IPS DF 6.9 (cell line): ENCODE results near the gene GATB.

Experiments
- DNase-seq: peaks from one replicate; pipeline ENCODE4 v3.0.0-alpha.2; 2013; ENCODE audit warnings: low read depth, low spot score
- H3K27ac ChIP-seq: one replicate; pipeline ENCODE4 v1.5.1; 2013; ENCODE audit warnings: low read length, control low read depth
- H3K27me3 ChIP-seq: 2 replicates; pipeline ENCODE4 v1.6.1; 2013; ENCODE audit warnings: mild to moderate bottlenecking, low read length; ENCODE audit not compliant: control insufficient read depth, insufficient read depth
- H3K36me3 ChIP-seq: 2 replicates; pipeline ENCODE4 v1.6.1; 2013; ENCODE audit warnings: low read length; ENCODE audit not compliant: control insufficient read depth, insufficient read depth
- H3K4me1 ChIP-seq: 2 replicates; pipeline ENCODE4 v1.6.1; 2013; ENCODE audit warnings: low read length; ENCODE audit not compliant: control insufficient read depth, insufficient read depth
- H3K4me3 ChIP-seq: 2 replicates; pipeline ENCODE4 v1.5.1; 2013; ENCODE audit warnings: mild to moderate bottlenecking, low read length
- H3K9me3 ChIP-seq: 2 replicates; pipeline ENCODE4 v1.6.1; 2013; ENCODE audit warnings: low read length, inconsistent platforms; ENCODE audit not compliant: control insufficient read depth, insufficient read depth
- WGBS: extraction: QIAGEN DNeasy Blood & Tissue Kit; methylation state at CpG from one replicate; pipeline ENCODE4 v1.1.7; 2013; ENCODE audit warnings: mixed read lengths, missing lambda C conversion rate; ENCODE audit not compliant: insufficient read length, insufficient coverage; 5-methylcytosine and 5-hydroxymethylcytosine counted together

GATB gene

DNA sequence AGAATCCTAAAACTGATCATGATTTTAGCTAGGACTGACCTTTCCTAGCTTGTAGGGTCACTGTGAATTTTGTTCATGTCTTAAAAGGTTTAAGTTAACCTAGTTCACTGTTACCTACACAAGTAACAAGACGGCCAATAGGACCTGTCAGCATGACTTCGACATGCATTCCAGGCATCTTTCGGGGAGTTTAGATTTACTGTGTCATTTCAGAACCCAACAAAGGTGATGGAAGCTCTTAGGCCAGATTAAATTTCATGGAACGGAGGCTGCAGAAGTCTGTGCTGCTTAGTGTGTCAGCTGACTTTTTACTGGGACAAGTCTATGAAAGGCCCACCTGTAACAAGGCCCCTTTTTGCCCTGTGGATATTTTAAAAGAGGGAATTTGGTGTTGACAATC is 93.1 kb downstream of the GATB start:
- no peak for DNase-seq
- Histone ChIP-seq H3K27ac (no peak overlapping the region), H3K4me3 (no peak overlapping the region), H3K27me3 (no peaks in the 10 kb centered on the region), H3K36me3 (peaks cover 3% of the 10 kb centered on the region; the same call in 1 of the 2 replicates), H3K4me1 (no peaks in the 10 kb centered on the region), H3K9me3 (no peaks in the 10 kb centered on the region)
- WGBS = no CpG with 5 or more reads among the region's 4 CpGs

DNA sequence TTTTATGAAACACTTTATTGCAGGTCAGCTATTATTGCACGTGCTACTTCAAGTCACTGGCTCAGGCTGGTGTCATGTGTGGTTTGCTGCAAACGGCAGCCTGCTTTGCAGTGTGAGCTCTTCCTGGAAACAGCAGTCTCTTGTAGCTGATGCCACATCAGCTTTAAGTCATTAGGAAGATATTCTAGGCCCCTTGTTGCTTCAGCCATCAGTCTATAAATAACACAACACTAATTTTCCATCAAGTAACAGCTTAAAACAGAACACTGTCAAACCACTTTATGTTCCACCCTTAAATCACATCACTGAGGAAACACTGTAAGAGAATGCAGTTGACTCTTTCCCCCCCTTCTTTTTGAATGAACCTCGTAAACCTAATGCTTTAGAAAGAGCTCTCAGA is 93.8 kb downstream of the GATB start:
- WGBS = no CpG with 5 or more reads among the region's 3 CpGs
- H3K36me3 ChIP-seq = peaks cover 3% of the 10 kb centered on the region; the same call in 1 of the 2 replicates
- no peaks in the 10 kb centered on the region for H3K4me1 ChIP-seq
- H3K9me3 ChIP-seq = no peaks in the 10 kb centered on the region
- no peak overlapping the region for H3K4me3 ChIP-seq
- H3K27ac ChIP-seq = no peak overlapping the region
- DNase-seq = no peak
- no peaks in the 10 kb centered on the region for H3K27me3 ChIP-seq

DNA sequence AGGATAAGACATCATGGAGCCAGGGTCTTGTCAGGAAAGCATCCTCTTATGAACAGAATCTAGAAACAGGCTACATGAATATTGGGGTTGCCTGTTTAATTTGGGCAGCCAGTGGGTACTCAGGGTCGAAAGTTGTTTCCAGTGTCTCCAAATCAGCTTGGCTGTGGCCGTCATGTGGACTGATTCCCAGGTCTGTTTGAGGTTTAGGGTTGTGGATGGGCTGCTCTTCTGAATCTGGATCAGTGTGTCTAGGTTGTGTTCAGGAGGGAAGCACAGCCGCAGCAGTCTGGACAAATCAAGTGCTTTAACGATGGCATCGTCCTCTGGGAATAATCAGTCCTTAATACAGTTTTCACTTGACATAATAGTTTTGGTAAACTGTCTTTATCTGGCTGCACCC is 94.3 kb downstream of the GATB start:
- WGBS = no CpG with 5 or more reads among the region's 5 CpGs
- Histone ChIP-seq H3K27ac (no peak overlapping the region), H3K4me3 (no peak overlapping the region), H3K4me1 (no peaks in the 10 kb centered on the region), H3K36me3 (peaks cover 5% of the 10 kb centered on the region; the same call in 1 of the 2 replicates), H3K27me3 (no peaks in the 10 kb centered on the region), H3K9me3 (no peaks in the 10 kb centered on the region)
- no peak for DNase-seq

DNA sequence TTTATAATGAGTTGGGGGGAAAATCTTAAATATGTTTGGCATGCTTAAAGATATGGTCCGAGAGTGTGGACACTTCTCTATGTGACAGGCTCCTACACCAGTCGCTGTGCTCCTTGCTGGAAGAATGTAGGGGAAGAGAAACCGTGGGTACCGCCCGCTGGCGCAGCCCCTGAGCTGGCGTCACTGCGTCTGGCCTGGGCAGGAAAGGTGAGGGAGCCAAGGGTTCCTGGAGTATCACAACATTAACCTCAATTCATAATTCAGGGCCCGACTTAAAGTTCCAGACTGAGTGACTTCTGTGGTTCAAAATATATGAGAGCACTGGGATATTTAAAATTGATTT is 95.1 kb downstream of the GATB start:
- WGBS = no CpG with 5 or more reads among the region's 9 CpGs
- Histone ChIP-seq H3K4me1 (no peaks in the 10 kb centered on the region), H3K9me3 (no peaks in the 10 kb centered on the region)

DNA sequence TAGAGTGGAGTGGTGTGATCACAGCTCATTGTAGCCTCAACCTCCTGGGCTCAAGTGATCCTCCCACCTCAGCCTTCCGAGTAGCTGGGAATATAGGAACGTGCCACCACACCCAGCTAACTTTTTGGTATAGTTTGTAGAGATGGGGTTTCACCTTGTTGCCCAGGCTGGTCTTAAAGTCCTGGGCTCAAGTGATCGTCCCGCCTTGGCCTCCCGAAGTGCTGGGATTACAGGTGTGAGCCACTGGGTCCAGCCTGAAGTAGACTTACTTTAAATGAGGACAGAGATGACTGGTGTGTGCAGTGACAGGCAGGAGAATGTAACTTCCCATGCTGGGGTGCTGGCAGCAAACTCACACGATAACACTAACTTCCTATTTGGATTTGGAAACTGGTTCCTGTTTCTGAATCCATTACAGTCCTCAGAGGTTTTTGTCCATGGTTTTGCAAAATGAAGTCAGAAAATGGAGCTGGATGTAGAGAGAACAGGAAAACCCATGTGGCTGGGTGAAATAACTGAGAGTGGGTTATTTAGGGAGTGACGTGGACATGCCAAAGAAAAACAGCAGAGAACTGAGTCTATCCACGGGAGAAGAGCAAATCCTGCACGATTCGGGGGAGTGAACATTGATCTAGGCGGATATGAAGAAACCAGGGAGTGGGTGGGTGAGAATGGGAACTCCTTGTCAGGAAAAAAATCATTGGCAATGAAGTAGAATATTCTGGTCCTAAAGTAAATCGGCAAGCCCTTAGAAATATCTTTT is 95.6 kb downstream of the GATB start:
- peaks cover 5% of the 10 kb centered on the region; the same call in 1 of the 2 replicates for H3K36me3 ChIP-seq
- H3K27me3 ChIP-seq = no peaks in the 10 kb centered on the region
- DNase-seq = no peak
- no peak overlapping the region for H3K4me3 ChIP-seq
- WGBS = no CpG with 5 or more reads among the region's 12 CpGs
- H3K9me3 ChIP-seq = no peaks in the 10 kb centered on the region
- H3K4me1 ChIP-seq = no peaks in the 10 kb centered on the region
- no peak overlapping the region for H3K27ac ChIP-seq

More for the DNA sequence above, 95.1 kb downstream of the GATB start:
- Histone ChIP-seq H3K36me3 (peaks cover 5% of the 10 kb centered on the region; the same call in 1 of the 2 replicates), H3K4me3 (no peak overlapping the region), H3K27me3 (no peaks in the 10 kb centered on the region), H3K27ac (no peak overlapping the region)
- no peak for DNase-seq

DNA sequence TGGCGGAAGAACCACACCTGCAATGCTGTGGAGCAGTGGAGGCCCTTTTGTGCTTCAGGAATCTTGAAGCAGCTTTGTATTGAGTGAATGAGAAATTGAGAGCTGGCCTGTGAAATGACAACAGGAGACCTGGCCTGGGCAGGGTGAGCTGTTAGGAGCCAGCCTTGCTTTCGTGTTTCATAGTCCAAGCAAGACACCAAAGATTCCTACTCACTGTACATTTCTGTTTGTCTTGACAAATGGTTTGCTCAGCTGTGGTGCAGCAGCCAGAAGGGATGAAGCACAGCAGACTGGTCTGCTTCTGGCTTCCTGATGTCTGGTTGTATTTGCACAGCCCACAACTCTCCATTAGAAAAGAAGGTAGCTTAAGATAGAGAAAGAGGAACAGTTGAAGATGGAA is 96.5 kb downstream of the GATB start:
- Histone ChIP-seq H3K27ac (no peak overlapping the region), H3K9me3 (no peaks in the 10 kb centered on the region), H3K4me1 (no peaks in the 10 kb centered on the region), H3K27me3 (no peaks in the 10 kb centered on the region), H3K36me3 (peaks cover 5% of the 10 kb centered on the region; the same call in 1 of the 2 replicates), H3K4me3 (no peak overlapping the region)
- WGBS = no CpG with 5 or more reads among the region's 2 CpGs
- no peak for DNase-seq

DNA sequence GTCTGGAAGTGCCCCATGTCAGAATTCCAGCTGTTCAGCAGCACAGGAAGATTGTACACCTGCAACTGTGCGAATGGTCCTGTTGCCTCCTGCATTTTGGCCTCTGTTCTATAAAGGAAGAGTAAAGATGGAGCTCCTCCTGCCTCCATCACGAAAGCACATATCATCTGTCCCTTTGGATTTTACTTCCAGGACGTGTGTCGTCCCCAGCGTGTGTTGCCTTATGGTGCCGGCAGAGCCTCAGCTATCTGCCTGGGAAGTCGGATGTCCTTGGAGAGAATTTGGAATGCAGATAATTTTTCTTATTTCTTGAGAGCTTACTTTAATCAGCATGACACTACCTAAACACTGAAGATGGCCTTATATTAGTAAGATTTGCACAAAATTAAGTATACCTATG is 97.7 kb downstream of the GATB start:
- Histone ChIP-seq H3K27ac (no peak overlapping the region), H3K9me3 (no peaks in the 10 kb centered on the region), H3K4me1 (no peaks in the 10 kb centered on the region), H3K36me3 (peaks cover 7% of the 10 kb centered on the region; the same call in 1 of the 2 replicates), H3K27me3 (no peaks in the 10 kb centered on the region), H3K4me3 (no peak overlapping the region)
- no CpG with 5 or more reads among the region's 7 CpGs for WGBS
- no peak for DNase-seq

DNA sequence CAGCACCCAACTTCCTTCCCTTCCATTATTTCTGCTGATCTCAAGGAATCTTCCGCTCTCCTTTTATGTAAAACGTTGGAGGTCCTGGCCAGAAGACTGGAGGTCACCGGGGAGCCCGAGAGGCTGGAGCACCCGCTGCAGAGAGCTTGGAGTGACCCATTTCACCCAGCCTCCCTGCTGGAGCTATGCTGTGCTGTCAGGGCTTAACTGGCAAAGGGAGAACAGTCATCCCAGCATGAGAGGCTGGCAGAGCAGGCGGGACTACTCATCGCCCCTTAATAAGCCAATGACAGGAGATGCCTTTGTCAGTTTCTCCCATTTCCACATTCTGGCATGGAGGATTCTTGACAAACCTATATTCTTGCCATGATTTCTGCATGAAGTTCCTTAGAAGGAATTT is 98.9 kb downstream of the GATB start:
- DNase-seq = no peak
- Histone ChIP-seq H3K4me1 (no peaks in the 10 kb centered on the region), H3K4me3 (no peak overlapping the region), H3K27me3 (no peaks in the 10 kb centered on the region), H3K36me3 (peaks cover 12% of the 10 kb centered on the region; the same call in 1 of the 2 replicates), H3K9me3 (no peaks in the 10 kb centered on the region), H3K27ac (no peak overlapping the region)
- no CpG with 5 or more reads among the region's 7 CpGs for WGBS

DNA sequence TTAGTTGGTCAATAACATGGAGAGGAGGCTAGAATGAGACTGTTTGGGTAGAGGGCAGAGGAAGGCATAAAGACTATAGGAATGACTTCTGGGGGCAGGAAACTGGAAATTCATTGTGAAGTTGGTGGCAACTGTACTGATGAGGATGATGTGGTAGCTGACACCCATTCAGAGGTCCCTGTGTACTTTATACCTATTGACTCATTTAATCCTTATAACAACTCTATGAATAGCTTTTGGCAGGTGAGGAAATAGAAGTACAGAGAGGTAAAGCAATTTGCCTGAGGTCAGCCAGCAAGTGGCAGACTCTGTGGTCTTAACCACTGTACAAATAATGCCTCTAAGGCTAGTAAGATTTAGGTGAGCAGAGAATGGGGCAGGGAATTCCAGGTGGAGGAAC is 100.1 kb downstream of the GATB start:
- no peak overlapping the region for H3K27ac ChIP-seq
- no peaks in the 10 kb centered on the region for H3K4me1 ChIP-seq
- peaks cover 12% of the 10 kb centered on the region; the same call in 1 of the 2 replicates for H3K36me3 ChIP-seq
- H3K4me3 ChIP-seq = no peak overlapping the region
- H3K27me3 ChIP-seq = no peaks in the 10 kb centered on the region
- H3K9me3 ChIP-seq = no peaks in the 10 kb centered on the region
- DNase-seq = no peak

DNA sequence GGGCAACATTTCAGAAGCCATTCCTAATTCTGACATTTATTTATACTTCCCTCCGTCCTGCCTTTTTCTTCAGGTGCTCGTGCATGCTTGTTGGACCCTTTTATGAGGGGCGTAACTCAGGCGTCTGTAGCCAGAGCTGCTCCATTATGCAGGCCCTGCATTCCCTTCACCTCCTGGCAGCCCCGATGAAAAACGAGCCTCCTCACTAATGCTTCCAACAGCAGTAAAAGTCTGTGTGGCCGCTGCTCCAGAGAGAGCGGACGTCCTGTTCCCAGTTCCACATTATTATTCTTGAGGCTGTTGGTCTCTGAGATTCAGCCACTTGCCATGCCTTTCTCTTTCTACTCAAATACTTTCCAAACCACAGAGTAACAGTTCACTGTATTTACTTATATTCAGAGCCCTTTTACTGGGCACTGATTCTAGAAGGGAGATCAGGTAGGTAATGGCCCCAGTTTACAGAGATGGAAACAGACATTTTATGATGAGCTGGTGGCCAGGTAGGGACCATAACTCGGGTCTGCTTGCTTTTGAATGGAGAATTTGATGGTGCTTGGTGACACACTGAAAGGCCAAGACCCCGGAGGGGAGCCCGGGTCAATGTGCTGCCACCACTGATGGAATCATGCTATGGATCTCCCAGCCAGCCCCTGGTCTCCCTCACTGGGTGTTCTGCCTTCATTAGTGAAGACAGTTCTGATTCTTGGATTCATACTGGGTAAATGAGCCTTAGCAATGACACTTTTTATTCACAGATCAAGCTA is 101.0 kb downstream of the GATB start:
- Histone ChIP-seq H3K9me3 (no peaks in the 10 kb centered on the region), H3K36me3 (peaks cover 12% of the 10 kb centered on the region; the same call in 1 of the 2 replicates), H3K4me3 (no peak overlapping the region), H3K4me1 (no peaks in the 10 kb centered on the region), H3K27me3 (no peaks in the 10 kb centered on the region), H3K27ac (no peak overlapping the region)
- no CpG with 5 or more reads among the region's 12 CpGs for WGBS
- DNase-seq = no peak
